ENCODE measurements around the gene MORN5.

MORN5 gene

GRCh38 chr9:122130837-122131236 is 28.9 kb upstream of the MORN5 start:
- no peak for TF ChIP-seq CTCF (IDR thresholded peaks at IDR 0.05; ENCODE audit: borderline replicate concordance, insufficient read depth, low read depth, low read length)
- no peak overlapping the region for H3K4me3 ChIP-seq (ENCODE audit: low read depth, low read length)

GRCh38 chr9:122131401-122132001 is 28.2 kb upstream of the MORN5 start:
- TF ChIP-seq CTCF (IDR thresholded peaks at IDR 0.05; ENCODE audit: borderline replicate concordance, insufficient read depth, low read depth, low read length): no peak
- no peak overlapping the region for H3K4me3 ChIP-seq (ENCODE audit: low read depth, low read length)

GRCh38 chr9:122132539-122132938 is 27.2 kb upstream of the MORN5 start:
- no peak for TF ChIP-seq CTCF (IDR thresholded peaks at IDR 0.05; ENCODE audit: borderline replicate concordance, insufficient read depth, low read depth, low read length)
- no peak overlapping the region for H3K4me3 ChIP-seq (ENCODE audit: low read depth, low read length)

GRCh38 chr9:122133263-122133983 is 26.3 kb upstream of the MORN5 start:
- no peak for TF ChIP-seq CTCF (IDR thresholded peaks at IDR 0.05; ENCODE audit: borderline replicate concordance, insufficient read depth, low read depth, low read length)
- no peak overlapping the region for H3K4me3 ChIP-seq (ENCODE audit: low read depth, low read length)

GRCh38 chr9:122133984-122134535 is 25.6 kb upstream of the MORN5 start:
- no peak for TF ChIP-seq CTCF (IDR thresholded peaks at IDR 0.05; ENCODE audit: borderline replicate concordance, insufficient read depth, low read depth, low read length)
- no peak overlapping the region for H3K4me3 ChIP-seq (ENCODE audit: low read depth, low read length)

- no peak overlapping the region for H3K4me3 ChIP-seq (ENCODE audit: low read depth, low read length)
- no peak for TF ChIP-seq CTCF (IDR thresholded peaks at IDR 0.05; ENCODE audit: borderline replicate concordance, insufficient read depth, low read depth, low read length)
Observed at GRCh38 chr9:122134822-122135528, 24.7 kb upstream of the MORN5 start.

All from GM12875 (cell line).